ENCODE results near the gene RAD18.

RAD18 gene

GRCh38 chr3:8838765-8839423 lies 124.4 kb downstream of the RAD18 start:
- H3K79me2 ChIP-seq (ENCODE audit: insufficient read depth, low read length) = no peaks in the 10 kb centered on the region
- H3K4me2 ChIP-seq (ENCODE audit: low read depth, low read length, poor library complexity, severe bottlenecking) = no peak overlapping the region
- H2AFZ ChIP-seq (ENCODE audit: low read depth, low read length, severe bottlenecking) = no peak overlapping the region
- TF ChIP-seq CTCF (IDR thresholded peaks at IDR 0.05; ENCODE audit: insufficient read depth, low read length, poor library complexity, severe bottlenecking) (no peak), EZH2phosphoT487 (conservative IDR thresholded peaks at IDR 0.05; ENCODE audit: low read length) (no peak)
- H3K9me2 ChIP-seq (replicated peaks; ENCODE audit: insufficient read depth, low read length) = no peaks in the 10 kb centered on the region
- no peak overlapping the region for H3K9ac ChIP-seq (ENCODE audit: low read length)
- no peaks in the 10 kb centered on the region for H3K27me3 ChIP-seq (ENCODE audit: low read length)
- no peak overlapping the region for H3K27ac ChIP-seq (ENCODE audit: low read depth, low read length)
- H3K36me3 ChIP-seq (ENCODE audit: low read length) = no peaks in the 10 kb centered on the region
- H4K20me1 ChIP-seq (ENCODE audit: low read depth, low read length) = no peaks in the 10 kb centered on the region
- no peaks in the 10 kb centered on the region for H3F3A ChIP-seq (ENCODE audit: insufficient read depth)
- no peaks in the 10 kb centered on the region for H3K9me3 ChIP-seq (ENCODE audit: insufficient read depth, low read length)
- no peak overlapping the region for H3K4me3 ChIP-seq (ENCODE audit: insufficient read depth, low read length, poor library complexity, severe bottlenecking)

- H4K20me1 ChIP-seq (ENCODE audit: low read depth, low read length) = no peaks in the 10 kb centered on the region
- H3K4me2 ChIP-seq (ENCODE audit: low read depth, low read length, poor library complexity, severe bottlenecking) = no peak overlapping the region
- no peaks in the 10 kb centered on the region for H3K36me3 ChIP-seq (ENCODE audit: low read length)
- TF ChIP-seq CTCF (IDR thresholded peaks at IDR 0.05; ENCODE audit: insufficient read depth, low read length, poor library complexity, severe bottlenecking) = no peak
- no peak for TF ChIP-seq EZH2phosphoT487 (conservative IDR thresholded peaks at IDR 0.05; ENCODE audit: low read length)
- no peaks in the 10 kb centered on the region for H3K79me2 ChIP-seq (ENCODE audit: insufficient read depth, low read length)
- no peaks in the 10 kb centered on the region for H3K9me2 ChIP-seq (replicated peaks; ENCODE audit: insufficient read depth, low read length)
- H2AFZ ChIP-seq (ENCODE audit: low read depth, low read length, severe bottlenecking) = no peak overlapping the region
- no peak overlapping the region for H3K27ac ChIP-seq (ENCODE audit: low read depth, low read length)
- H3K9me3 ChIP-seq (ENCODE audit: insufficient read depth, low read length) = no peaks in the 10 kb centered on the region
- no peak overlapping the region for H3K9ac ChIP-seq (ENCODE audit: low read length)
- no peaks in the 10 kb centered on the region for H3K27me3 ChIP-seq (ENCODE audit: low read length)
- no peaks in the 10 kb centered on the region for H3F3A ChIP-seq (ENCODE audit: insufficient read depth)
- H3K4me3 ChIP-seq (ENCODE audit: insufficient read depth, low read length, poor library complexity, severe bottlenecking) = no peak overlapping the region
Measured at GRCh38 chr3:8838234-8838633, 125.0 kb downstream of the RAD18 start.

GRCh38 chr3:8837162-8837561 lies 126.1 kb downstream of the RAD18 start:
- H3K27ac ChIP-seq (ENCODE audit: low read depth, low read length) = no peak overlapping the region
- no peaks in the 10 kb centered on the region for H3K9me2 ChIP-seq (replicated peaks; ENCODE audit: insufficient read depth, low read length)
- H3K4me3 ChIP-seq (ENCODE audit: insufficient read depth, low read length, poor library complexity, severe bottlenecking) = no peak overlapping the region
- no peaks in the 10 kb centered on the region for H4K20me1 ChIP-seq (ENCODE audit: low read depth, low read length)
- no peak overlapping the region for H2AFZ ChIP-seq (ENCODE audit: low read depth, low read length, severe bottlenecking)
- H3F3A ChIP-seq (ENCODE audit: insufficient read depth) = no peaks in the 10 kb centered on the region
- H3K9ac ChIP-seq (ENCODE audit: low read length) = no peak overlapping the region
- H3K4me2 ChIP-seq (ENCODE audit: low read depth, low read length, poor library complexity, severe bottlenecking) = no peak overlapping the region
- no peaks in the 10 kb centered on the region for H3K9me3 ChIP-seq (ENCODE audit: insufficient read depth, low read length)
- H3K79me2 ChIP-seq (ENCODE audit: insufficient read depth, low read length) = no peaks in the 10 kb centered on the region
- TF ChIP-seq CTCF (IDR thresholded peaks at IDR 0.05; ENCODE audit: insufficient read depth, low read length, poor library complexity, severe bottlenecking) = no peak
- no peak for TF ChIP-seq EZH2phosphoT487 (conservative IDR thresholded peaks at IDR 0.05; ENCODE audit: low read length)
- no peaks in the 10 kb centered on the region for H3K27me3 ChIP-seq (ENCODE audit: low read length)
- no peaks in the 10 kb centered on the region for H3K36me3 ChIP-seq (ENCODE audit: low read length)

Data from SU-DHL-6 (cell line).